RWPE2 (cell line): ENCODE results near the gene PTP4A2.
"Not testable (repeated sequence)": the region's sequence is repeated elsewhere in the genome, so short reads cannot be mapped to it uniquely, and the experiment has no call there.

Source experiments
- ATAC-seq: fragments of 200-7000 bp; cut with Tn5 transposase; 3 replicates; pipeline ENCODE4 v1.9.1; 2021; ENCODE audit warnings: low read depth
- DNase-seq: peaks from one replicate; pipeline ENCODE4 v3.0.0-alpha.2; 2020; ENCODE audit warnings: low spot score
- H3K27ac ChIP-seq: fragments of 450-650 bp; 2 replicates; pipeline ENCODE4 v1.5.1; 2017; ENCODE audit warnings: mild to moderate bottlenecking; ENCODE audit not compliant: poor library complexity, severe bottlenecking
- H3K27me3 ChIP-seq: fragments of 250-450 bp; sonication (Bioruptor Pico); 2 replicates; pipeline ENCODE4 v1.5.1; 2021; ENCODE audit warnings: mild to moderate bottlenecking, moderate library complexity; ENCODE audit not compliant: insufficient read depth, poor library complexity, severe bottlenecking
- H3K36me3 ChIP-seq: fragments of 250-450 bp; sonication (Bioruptor Pico); 2 replicates; pipeline ENCODE4 v1.5.1; 2020; ENCODE audit warnings: low read depth, mild to moderate bottlenecking, moderate library complexity
- H3K4me1 ChIP-seq: fragments of 250-450 bp; sonication (Bioruptor Pico); 2 replicates; pipeline ENCODE4 v1.5.1; 2021; ENCODE audit warnings: mild to moderate bottlenecking, moderate library complexity; ENCODE audit not compliant: insufficient read depth, poor library complexity, severe bottlenecking
- H3K4me3 ChIP-seq: fragments of 250-450 bp; sonication (Bioruptor Pico); 2 replicates; pipeline ENCODE4 v1.5.1; 2021; ENCODE audit warnings: mild to moderate bottlenecking, moderate library complexity; ENCODE audit not compliant: severe bottlenecking
- H3K9me3 ChIP-seq: fragments of 250-450 bp; sonication (Bioruptor Pico); 2 replicates; pipeline ENCODE4 v1.5.1; 2021; ENCODE audit warnings: mild to moderate bottlenecking, moderate library complexity; ENCODE audit not compliant: severe bottlenecking
- CTCF ChIP-seq: fragments of 450-650 bp; IDR thresholded peaks from one replicate; pipeline ENCODE4 v1.5.1; 2017; ENCODE audit warnings: mild to moderate bottlenecking, moderate library complexity; ENCODE audit not compliant: poor library complexity, severe bottlenecking

The PTP4A2 gene

GRCh38 chr1:31930836-31931592 is 7.2 kb downstream of the PTP4A2 start:
- Histone ChIP-seq H3K4me1 (peaks cover 70% of the 10 kb centered on the region), H3K9me3 (no peaks in the 10 kb centered on the region), H3K27me3 (no peaks in the 10 kb centered on the region), H3K4me3 (no peak overlapping the region), H3K27ac (peak overlapping the region; percentile 95), H3K36me3 (peaks cover 37% of the 10 kb centered on the region)
- ATAC-seq (no peak), DNase-seq (no peak)
- no peak for TF ChIP-seq CTCF

GRCh38 chr1:31927661-31927980 is 10.5 kb downstream of the PTP4A2 start:
- Histone ChIP-seq H3K4me1 (peaks cover 42% of the 10 kb centered on the region), H3K27ac (no peak overlapping the region)
- no peak for ATAC-seq

GRCh38 chr1:31926853-31927660 is 11.1 kb downstream of the PTP4A2 start:
- Histone ChIP-seq H3K9me3 (no peaks in the 10 kb centered on the region), H3K27ac (no peak overlapping the region), H3K36me3 (peaks cover 41% of the 10 kb centered on the region), H3K27me3 (no peaks in the 10 kb centered on the region), H3K4me1 (peaks cover 36% of the 10 kb centered on the region), H3K4me3 (no peak overlapping the region)
- ATAC-seq (no peak), DNase-seq (no peak)
- TF ChIP-seq CTCF, result no peak

More at GRCh38 chr1:31927661-31927980, 10.5 kb downstream of the PTP4A2 start:
- Histone ChIP-seq H3K27me3 (no peaks in the 10 kb centered on the region), H3K4me3 (no peak overlapping the region), H3K9me3 (no peaks in the 10 kb centered on the region), H3K36me3 (peaks cover 41% of the 10 kb centered on the region)
- no peak for DNase-seq
- no peak for TF ChIP-seq CTCF

- Histone ChIP-seq H3K27ac (no peak overlapping the region), H3K4me1 (peaks cover 28% of the 10 kb centered on the region)
- no peak for ATAC-seq
Observed at GRCh38 chr1:31926252-31926651, 11.9 kb downstream of the PTP4A2 start.

GRCh38 chr1:31925824-31926223 is 12.3 kb downstream of the PTP4A2 start:
- H3K4me3 ChIP-seq, H3K27me3 ChIP-seq, H3K9me3 ChIP-seq, ATAC-seq, DNase-seq, H3K27ac ChIP-seq: not testable (repeated sequence)
- Histone ChIP-seq H3K36me3 (peaks cover 40% of the 10 kb centered on the region), H3K4me1 (peaks cover 24% of the 10 kb centered on the region)

More at GRCh38 chr1:31926252-31926651, 11.9 kb downstream of the PTP4A2 start:
- no peaks in the 10 kb centered on the region for H3K27me3 ChIP-seq
- no peaks in the 10 kb centered on the region for H3K9me3 ChIP-seq
- DNase-seq, result no peak
- no peak overlapping the region for H3K4me3 ChIP-seq
- TF ChIP-seq CTCF, result no peak
- peaks cover 41% of the 10 kb centered on the region for H3K36me3 ChIP-seq
